HepG2 (cell line): Measurements from ENCODE around the gene ALG11. TPM values are rescaled to one million over a fixed set of nuclear protein-coding genes. Genes with fewer than 3 reads are reported as not detected.

Source experiments
- ATF7-NPFF ChIP-seq: sonication (generic); formaldehyde crosslinking; IDR thresholded peaks from 2 replicates; pipeline ENCODE4 v1.8.1; 2023; ENCODE audit warnings: mild to moderate bottlenecking, low read depth, missing genetic modification reagents, moderate library complexity
- GPN1 ChIP-seq: sonication (generic); formaldehyde crosslinking; IDR thresholded peaks from 2 replicates; pipeline ENCODE4 v1.5.1; 2020; ENCODE audit warnings: missing genetic modification reagents, borderline replicate concordance
- ISX ChIP-seq: sonication (generic); formaldehyde crosslinking; conservative IDR thresholded peaks from 2 replicates; pipeline ENCODE4 v1.5.0; 2020; ENCODE audit warnings: missing genetic modification reagents
- JUN ChIP-seq: sonication (generic); formaldehyde crosslinking; IDR thresholded peaks from 2 replicates; pipeline ENCODE4 v1.4.0; 2020; ENCODE audit warnings: mild to moderate bottlenecking, missing genetic modification reagents
- POGZ ChIP-seq: sonication (generic); formaldehyde crosslinking; IDR thresholded peaks from 2 replicates; pipeline ENCODE4 v1.4.0; 2020; ENCODE audit warnings: mild to moderate bottlenecking, missing genetic modification reagents
- RBAK ChIP-seq: sonication (generic); formaldehyde crosslinking; IDR thresholded peaks from 2 replicates; pipeline ENCODE4 v1.5.1; 2020; ENCODE audit warnings: mild to moderate bottlenecking, missing genetic modification reagents
- SIN3A ChIP-seq: IDR thresholded peaks from 2 replicates; pipeline ENCODE4 v1.6.1; 2011; ENCODE audit warnings: low read depth, mild to moderate bottlenecking, control low read depth, low read length, borderline replicate concordance
- SKI ChIP-seq: fragments of 450-650 bp; IDR thresholded peaks from one replicate; pipeline ENCODE4 v1.6.1; 2018; ENCODE audit warnings: mild to moderate bottlenecking; ENCODE audit not compliant: partially characterized antibody
- TBL1XR1 ChIP-seq: fragments of 150-350 bp; IDR thresholded peaks from 2 replicates; pipeline ENCODE4 v1.6.1; 2014; ENCODE audit warnings: borderline replicate concordance, low read length; ENCODE audit not compliant: partially characterized antibody
- ZKSCAN1 ChIP-seq: fragments of 150-350 bp; IDR thresholded peaks from 2 replicates; pipeline ENCODE4 v1.6.1; 2014; ENCODE audit warnings: low read length
- ZNF207 ChIP-seq: fragments of 450-650 bp; IDR thresholded peaks from 2 replicates; pipeline ENCODE4 v1.6.1; 2016; ENCODE audit warnings: antibody characterized with exemption, borderline replicate concordance
- ZNF367 ChIP-seq: sonication (generic); formaldehyde crosslinking; IDR thresholded peaks from 2 replicates; pipeline ENCODE4 v1.4.0; 2020; ENCODE audit warnings: missing genetic modification reagents, borderline replicate concordance
- ZNF496 ChIP-seq: sonication (generic); formaldehyde crosslinking; IDR thresholded peaks from 2 replicates; pipeline ENCODE4 v1.8.1; 2023; ENCODE audit warnings: mild to moderate bottlenecking, moderate library complexity, missing genetic modification reagents; ENCODE audit not compliant: insufficient replicate concordance
- ZNF773 ChIP-seq: sonication (generic); formaldehyde crosslinking; IDR thresholded peaks from 2 replicates; pipeline ENCODE4 v1.4.0; 2020; ENCODE audit warnings: missing genetic modification reagents, borderline replicate concordance
- ZNF83 ChIP-seq: sonication (generic); formaldehyde crosslinking; IDR thresholded peaks from 2 replicates; pipeline ENCODE4 v1.4.0; 2020; ENCODE audit warnings: missing genetic modification reagents, mild to moderate bottlenecking, borderline replicate concordance
- polyA plus RNA-seq, 8 experiments: library from polyadenylated mRNA; depleted of rRNA in 3 of 8; stranded (reverse) in 7 of 8; unstranded in 1 of 8; fragments of >200 nt; fragmentation: Illumina TruSeq in 4 of 8; extraction: Trizol in 4 of 8; gene quantifications; 2 replicates each; pipeline versions ENCODE4 v1.2.1 to v1.2.3, GENCODE V29; 2011 to 2016; ENCODE audit warnings: low read depth in 4 of 8, missing spikeins in 1 of 8, mixed read lengths in 1 of 8; ENCODE audit not compliant: insufficient read depth in 1 of 8
- total RNA-seq, 5 experiments: library from RNA; depleted of rRNA; stranded (reverse); fragments of >200 nt; fragmentation: Illumina TruSeq; extraction: Trizol; gene quantifications; 2 replicates each; pipeline ENCODE4 v1.2.3, GENCODE V29; 2016; ENCODE audit warnings: low read depth in 1 of 5
- TF ChIP-seq, protein P1 (sequence below), 2 experiments: sonication (generic) in 1 of 2; formaldehyde crosslinking in 1 of 2; IDR thresholded peaks; 2 replicates each; pipeline versions ENCODE4 v1.4.0 to v1.6.1; 2016 to 2020; ENCODE audit warnings: borderline replicate concordance in 1 of 2, low read depth in 1 of 2, mild to moderate bottlenecking in 1 of 2, missing genetic modification reagents in 1 of 2
- TF ChIP-seq, protein P2 (sequence below): sonication (generic); formaldehyde crosslinking; IDR thresholded peaks from 2 replicates; pipeline ENCODE4 v1.5.0; 2020; ENCODE audit warnings: mild to moderate bottlenecking, missing genetic modification reagents, borderline replicate concordance

The ALG11 gene
- total and polyA plus RNA-seq, 2 of the 13 experiments (the other 11 are each of a cell fraction or from before 2014, with no cell fraction given): 14.7 to 27.9 TPM

DNA sequence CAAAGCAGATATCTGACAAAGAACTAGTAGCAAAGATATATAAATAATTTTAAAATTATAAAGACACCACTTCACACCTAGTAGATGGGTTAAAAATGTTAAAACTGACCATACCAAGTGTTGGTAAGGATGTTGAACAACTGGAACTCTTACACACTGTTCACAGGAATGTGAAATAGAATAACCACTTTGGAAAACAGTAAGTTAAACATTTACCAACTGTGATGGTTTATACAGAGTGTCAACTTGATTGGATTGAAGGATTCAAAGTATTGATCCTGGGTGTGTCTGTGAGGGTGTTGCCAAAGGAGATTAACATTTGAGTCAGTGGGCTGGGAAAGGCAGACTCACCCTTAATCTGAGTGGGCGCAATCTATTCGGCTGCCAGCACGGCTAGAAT, 31.5 kb downstream of the ALG11 start (continued):
- TF ChIP-seq SIN3A: no peak
- no peak for TF ChIP-seq ZNF83 (CRISPR knock-in tag)
- 0 out of 2 replicates have a peak, but pooled peaks have one; percentile 33 for TF ChIP-seq POGZ (CRISPR knock-in tag)
- no peak for TF ChIP-seq ZNF367
- TF ChIP-seq ZNF773 (CRISPR knock-in tag): no peak
- TF ChIP-seq JUN (CRISPR knock-in tag): no peak
- TF ChIP-seq, protein P1, sequence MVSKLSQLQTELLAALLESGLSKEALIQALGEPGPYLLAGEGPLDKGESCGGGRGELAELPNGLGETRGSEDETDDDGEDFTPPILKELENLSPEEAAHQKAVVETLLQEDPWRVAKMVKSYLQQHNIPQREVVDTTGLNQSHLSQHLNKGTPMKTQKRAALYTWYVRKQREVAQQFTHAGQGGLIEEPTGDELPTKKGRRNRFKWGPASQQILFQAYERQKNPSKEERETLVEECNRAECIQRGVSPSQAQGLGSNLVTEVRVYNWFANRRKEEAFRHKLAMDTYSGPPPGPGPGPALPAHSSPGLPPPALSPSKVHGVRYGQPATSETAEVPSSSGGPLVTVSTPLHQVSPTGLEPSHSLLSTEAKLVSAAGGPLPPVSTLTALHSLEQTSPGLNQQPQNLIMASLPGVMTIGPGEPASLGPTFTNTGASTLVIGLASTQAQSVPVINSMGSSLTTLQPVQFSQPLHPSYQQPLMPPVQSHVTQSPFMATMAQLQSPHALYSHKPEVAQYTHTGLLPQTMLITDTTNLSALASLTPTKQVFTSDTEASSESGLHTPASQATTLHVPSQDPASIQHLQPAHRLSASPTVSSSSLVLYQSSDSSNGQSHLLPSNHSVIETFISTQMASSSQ (IDR thresholded peaks at IDR 0.05; ENCODE audit: low read depth): peak; percentile 84
- TF ChIP-seq, protein P1 (CRISPR knock-in tag; IDR thresholded peaks at IDR 0.05; ENCODE audit: borderline replicate concordance): peak; percentile 62; the same call in 1 of the 2 replicates
- TF ChIP-seq ISX (CRISPR knock-in tag): no peak
- no peak for TF ChIP-seq ZKSCAN1
- no peak for TF ChIP-seq ZNF207
- TF ChIP-seq, protein P2, sequence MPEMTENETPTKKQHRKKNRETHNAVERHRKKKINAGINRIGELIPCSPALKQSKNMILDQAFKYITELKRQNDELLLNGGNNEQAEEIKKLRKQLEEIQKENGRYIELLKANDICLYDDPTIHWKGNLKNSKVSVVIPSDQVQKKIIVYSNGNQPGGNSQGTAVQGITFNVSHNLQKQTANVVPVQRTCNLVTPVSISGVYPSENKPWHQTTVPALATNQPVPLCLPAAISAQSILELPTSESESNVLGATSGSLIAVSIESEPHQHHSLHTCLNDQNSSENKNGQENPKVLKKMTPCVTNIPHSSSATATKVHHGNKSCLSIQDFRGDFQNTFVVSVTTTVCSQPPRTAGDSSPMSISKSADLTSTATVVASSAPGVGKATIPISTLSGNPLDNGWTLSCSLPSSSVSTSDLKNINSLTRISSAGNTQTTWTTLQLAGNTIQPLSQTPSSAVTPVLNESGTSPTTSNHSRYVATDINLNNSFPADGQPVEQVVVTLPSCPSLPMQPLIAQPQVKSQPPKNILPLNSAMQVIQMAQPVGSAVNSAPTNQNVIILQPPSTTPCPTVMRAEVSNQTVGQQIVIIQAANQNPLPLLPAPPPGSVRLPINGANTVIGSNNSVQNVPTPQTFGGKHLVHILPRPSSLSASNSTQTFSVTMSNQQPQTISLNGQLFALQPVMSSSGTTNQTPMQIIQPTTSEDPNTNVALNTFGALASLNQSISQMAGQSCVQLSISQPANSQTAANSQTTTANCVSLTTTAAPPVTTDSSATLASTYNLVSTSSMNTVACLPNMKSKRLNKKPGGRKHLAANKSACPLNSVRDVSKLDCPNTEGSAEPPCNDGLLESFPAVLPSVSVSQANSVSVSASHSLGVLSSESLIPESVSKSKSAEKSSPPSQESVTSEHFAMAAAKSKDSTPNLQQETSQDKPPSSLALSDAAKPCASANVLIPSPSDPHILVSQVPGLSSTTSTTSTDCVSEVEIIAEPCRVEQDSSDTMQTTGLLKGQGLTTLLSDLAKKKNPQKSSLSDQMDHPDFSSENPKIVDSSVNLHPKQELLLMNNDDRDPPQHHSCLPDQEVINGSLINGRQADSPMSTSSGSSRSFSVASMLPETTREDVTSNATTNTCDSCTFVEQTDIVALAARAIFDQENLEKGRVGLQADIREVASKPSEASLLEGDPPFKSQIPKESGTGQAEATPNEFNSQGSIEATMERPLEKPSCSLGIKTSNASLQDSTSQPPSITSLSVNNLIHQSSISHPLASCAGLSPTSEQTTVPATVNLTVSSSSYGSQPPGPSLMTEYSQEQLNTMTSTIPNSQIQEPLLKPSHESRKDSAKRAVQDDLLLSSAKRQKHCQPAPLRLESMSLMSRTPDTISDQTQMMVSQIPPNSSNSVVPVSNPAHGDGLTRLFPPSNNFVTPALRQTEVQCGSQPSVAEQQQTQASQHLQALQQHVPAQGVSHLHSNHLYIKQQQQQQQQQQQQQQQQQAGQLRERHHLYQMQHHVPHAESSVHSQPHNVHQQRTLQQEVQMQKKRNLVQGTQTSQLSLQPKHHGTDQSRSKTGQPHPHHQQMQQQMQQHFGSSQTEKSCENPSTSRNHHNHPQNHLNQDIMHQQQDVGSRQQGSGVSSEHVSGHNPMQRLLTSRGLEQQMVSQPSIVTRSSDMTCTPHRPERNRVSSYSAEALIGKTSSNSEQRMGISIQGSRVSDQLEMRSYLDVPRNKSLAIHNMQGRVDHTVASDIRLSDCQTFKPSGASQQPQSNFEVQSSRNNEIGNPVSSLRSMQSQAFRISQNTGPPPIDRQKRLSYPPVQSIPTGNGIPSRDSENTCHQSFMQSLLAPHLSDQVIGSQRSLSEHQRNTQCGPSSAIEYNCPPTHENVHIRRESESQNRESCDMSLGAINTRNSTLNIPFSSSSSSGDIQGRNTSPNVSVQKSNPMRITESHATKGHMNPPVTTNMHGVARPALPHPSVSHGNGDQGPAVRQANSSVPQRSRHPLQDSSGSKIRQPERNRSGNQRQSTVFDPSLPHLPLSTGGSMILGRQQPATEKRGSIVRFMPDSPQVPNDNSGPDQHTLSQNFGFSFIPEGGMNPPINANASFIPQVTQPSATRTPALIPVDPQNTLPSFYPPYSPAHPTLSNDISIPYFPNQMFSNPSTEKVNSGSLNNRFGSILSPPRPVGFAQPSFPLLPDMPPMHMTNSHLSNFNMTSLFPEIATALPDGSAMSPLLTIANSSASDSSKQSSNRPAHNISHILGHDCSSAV (CRISPR knock-in tag): no peak
- no peak for TF ChIP-seq ZNF496
- TF ChIP-seq SKI: no peak
- no peak for TF ChIP-seq GPN1
- no peak for TF ChIP-seq ATF7-NPFF (CRISPR knock-in tag)
- TF ChIP-seq TBL1XR1: no peak
- TF ChIP-seq RBAK (CRISPR knock-in tag): no peak
